Stimulated activated naive CD8-positive, alpha-beta T cell treated with anti-CD3 and anti-CD28 coated beads, Interleukin-15, Interleukin-2, amounts not matched to agents 100 U/mL and 50 U/mL, for 24 hours (primary cell): ENCODE results near the gene PRRC2C.

Experiments
- ATAC-seq: fragments of 150-1000 bp; cut with Tn5 transposase; one replicate; pipeline ENCODE4 v1.10.0; 2021
- DNase-seq: peaks from one replicate; pipeline ENCODE4 v3.0.0; 2021

Gene PRRC2C

GRCh38 chr1:171637928-171638576 lies 152.7 kb downstream of the PRRC2C start:
- ATAC-seq (no peak), DNase-seq (no peak)

GRCh38 chr1:171640225-171640624 lies 154.9 kb downstream of the PRRC2C start:
- ATAC-seq (no peak), DNase-seq (no peak)

GRCh38 chr1:171641076-171641864 lies 155.9 kb downstream of the PRRC2C start:
- ATAC-seq = no peak
- no peak for DNase-seq

- no peak for ATAC-seq
Measured at GRCh38 chr1:171642197-171642596, 156.9 kb downstream of the PRRC2C start.

More at GRCh38 chr1:171642197-171642596, 156.9 kb downstream of the PRRC2C start:
- no peak for DNase-seq
